ENCODE data around the gene FAM120A.

Gene FAM120A

DNA sequence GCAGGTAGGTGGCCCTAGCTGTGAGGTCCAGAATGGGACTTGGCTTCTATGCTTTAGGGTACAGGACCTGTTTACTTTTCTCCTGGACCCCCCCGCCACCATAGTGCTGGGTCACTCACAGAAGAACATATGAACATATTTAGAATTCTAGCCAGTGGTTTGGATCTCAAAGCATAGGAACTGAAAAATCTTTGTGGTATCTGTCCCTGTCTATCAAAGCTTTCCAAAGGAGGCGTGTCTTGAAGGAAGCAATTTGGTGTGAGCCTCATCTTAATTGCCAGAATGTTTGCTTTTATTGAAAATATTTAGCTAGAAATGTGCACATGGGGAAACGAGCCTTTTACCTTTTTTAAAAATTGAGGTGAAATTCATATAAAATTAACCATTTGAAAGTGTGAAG is 131.1 kb downstream of the FAM120A start:
- no peak for DNase-seq

DNA sequence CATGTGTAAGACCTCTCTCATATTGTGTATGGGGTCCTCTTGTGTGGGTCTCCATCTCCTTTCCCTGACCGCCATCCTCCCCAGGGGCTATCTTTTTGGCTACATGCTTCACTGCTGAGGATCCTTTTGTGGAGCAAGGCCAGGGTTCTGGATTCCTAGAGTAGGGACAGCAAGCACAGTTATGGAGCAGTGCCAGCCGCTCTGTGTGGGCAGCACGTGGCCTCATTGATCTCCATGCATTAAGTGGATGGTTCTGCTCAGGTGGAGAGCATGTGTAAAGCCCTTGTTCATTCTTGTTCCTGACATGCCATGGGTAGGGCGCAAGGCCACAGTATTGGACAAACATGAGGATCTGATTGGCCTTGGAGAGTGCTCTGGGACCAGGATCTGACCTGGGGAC is 133.8 kb downstream of the FAM120A start:
- no peak for DNase-seq

DNA sequence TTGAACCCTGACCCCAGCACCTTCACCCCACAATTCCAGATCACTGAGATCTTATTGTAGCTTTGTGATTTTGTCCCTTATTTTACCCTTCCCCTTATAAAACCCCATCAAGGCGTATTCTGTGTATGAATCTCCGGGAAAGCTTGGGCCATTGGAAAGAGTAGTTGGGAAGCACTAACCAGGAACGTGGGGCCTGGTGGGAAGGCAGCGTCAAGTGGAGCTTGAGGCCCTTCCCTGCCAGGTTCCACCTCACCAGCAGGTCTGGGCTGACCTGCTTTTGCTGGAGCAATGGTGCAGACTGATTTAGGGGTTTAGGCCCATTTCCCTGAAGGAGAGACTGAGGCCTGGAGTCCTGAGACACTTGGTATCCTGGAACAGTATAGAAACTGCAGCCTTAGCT is 134.2 kb downstream of the FAM120A start:
- DNase-seq = no peak

DNA sequence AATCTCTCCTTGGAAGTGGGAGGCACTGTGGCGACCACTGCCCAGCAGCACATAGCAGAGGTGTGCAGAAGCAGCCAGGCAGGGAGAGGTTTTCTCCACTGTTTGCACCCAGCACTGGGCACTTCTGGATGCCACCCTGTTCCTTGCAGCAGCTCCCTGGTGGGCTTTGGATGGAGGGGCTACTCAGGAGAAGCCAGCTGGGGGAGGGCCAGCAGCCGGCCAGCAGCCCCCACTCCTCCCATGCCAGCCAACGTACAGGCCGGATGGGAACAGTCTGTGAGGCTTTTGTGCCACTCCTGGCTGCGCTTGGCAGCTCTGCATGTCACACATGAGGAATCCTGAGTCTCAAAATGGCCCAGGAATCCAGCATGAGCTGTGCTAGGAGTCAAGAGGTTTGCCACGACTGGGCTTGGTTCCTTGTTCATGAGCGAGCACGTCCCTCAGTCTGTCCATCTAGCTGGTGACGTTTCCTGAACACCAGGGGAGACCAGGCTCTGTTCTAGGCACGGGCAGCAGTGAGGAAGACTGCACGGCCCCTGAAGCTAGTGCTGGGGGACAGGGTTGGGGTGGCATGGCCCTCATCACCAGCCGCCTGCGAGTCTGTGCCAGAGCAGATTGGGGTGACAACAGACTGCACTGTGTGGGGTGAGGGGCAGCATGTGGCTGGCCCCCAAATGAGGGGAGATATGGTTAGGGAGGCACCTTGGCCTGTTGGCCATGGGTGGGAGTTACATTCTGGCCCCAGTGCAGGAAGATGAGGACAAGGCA is 135.0 kb downstream of the FAM120A start:
- DNase-seq = no peak

DNA sequence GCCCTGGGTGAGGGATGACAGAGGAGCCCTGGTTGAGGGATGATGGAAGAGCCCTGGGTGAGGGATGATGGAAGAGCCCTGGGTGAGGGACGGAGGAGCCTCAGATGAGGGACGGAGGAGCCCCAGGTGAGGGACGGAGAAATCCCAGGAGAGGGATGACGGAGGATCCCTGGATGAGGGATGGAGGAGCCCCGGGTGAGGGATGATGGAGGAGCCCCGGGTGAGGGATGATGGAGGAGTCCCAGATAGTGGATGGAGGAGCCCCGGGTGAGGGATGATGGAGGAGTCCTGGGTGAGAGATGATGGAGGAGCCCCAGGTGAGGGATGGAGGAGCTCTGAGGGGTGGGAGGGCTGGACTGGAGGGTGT is 135.8 kb downstream of the FAM120A start:
- DNase-seq = no peak

DNA sequence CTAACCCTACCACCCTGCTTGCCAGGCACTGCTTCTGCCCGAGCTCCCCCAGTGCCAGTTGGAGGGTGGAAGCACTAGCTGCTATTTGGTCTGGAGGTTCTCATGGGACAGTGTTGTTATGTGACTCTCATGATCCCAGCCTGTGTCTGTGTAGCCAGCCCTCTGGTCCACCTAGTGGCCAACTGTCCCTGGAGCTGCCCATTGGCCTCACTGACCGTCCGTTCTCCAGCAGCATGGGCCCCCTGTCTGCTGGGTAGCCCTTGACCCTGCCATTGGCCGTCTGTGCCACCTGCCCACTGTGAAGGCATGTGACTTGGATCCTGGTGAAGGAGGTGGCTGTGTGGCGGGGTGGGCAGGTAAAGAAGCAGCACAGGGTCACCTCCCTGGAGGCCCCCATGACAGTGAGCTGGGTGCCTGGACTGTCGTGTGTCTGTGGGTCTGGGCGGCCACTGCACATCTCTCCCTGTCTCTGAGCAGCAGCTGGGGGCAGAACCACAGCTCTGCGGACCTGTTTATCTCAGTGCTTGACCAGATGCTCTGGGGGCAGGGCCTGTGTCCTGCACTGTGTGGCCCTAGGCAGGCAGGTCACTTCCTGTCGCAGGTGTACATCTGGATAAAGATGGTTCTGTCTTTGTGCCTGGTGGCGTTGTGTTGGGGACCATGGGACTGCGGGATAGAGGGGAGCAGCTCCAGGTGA is 136.3 kb downstream of the FAM120A start:
- no peak for DNase-seq

DNA sequence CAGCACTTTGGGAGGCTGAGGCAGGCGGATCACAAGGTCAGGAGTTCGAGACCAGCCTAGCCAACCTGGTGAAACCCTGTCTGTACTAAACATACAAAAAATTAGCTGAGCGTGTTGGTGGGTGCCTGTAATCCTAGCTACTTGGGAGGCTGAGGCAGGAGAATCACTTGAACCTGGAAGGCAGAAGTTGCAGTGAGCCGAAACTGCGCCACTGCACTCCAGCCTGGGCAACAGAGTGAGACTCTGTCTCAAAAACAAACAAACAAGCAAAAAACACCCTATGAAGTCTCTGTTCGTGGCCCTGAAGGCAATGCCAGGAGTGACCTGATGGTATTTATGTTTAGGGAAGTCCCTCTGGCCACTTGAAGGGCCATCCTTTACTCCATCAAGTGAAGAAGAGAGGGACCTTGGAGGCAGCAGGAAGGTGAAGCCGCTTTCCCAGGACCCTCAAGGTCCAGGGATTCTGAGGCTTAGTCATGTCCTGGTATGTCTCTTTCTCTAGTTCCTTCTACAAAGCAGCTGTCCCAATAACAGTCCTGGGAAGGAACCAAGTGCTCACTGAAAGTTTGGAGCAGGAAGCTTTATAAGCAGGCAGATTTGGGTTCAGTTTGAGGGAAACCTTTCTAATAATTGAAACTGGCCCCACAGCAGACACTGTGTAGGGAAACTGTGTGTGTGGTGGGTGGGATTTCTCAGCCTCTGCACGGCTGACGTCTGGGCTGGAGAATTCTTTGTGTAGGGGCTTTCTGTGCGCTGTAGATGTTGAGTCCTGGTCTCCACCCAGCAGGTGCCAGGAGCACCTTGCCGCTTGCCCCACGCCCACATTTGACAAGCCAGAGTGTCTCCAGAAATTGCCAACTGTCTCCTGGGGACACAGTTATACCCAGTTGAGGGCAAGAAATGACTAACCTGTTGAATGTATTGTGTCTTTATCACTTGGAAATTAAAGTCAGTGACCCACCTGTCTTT is 137.4 kb downstream of the FAM120A start:
- DNase-seq = no peak

DNA sequence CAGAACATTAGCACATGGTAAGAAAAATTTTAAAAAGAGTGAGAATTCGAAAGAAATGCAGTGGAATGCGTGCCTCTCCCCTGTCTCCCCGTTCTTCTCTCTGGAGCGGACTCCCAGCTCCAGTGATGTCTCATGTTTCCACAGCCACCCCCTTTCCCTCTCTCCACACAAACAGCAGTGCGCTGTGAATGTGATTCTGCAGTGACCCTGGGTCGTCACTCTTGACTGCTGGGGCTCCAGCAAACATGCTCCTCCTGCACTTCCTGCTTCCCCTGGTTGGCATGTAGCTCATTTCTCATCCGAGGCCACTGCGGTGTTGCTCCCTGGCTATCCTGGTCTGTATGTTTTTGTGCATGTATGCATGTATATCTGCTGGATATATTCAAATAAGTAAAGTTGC is 138.2 kb downstream of the FAM120A start:
- DNase-seq = no peak

DNA sequence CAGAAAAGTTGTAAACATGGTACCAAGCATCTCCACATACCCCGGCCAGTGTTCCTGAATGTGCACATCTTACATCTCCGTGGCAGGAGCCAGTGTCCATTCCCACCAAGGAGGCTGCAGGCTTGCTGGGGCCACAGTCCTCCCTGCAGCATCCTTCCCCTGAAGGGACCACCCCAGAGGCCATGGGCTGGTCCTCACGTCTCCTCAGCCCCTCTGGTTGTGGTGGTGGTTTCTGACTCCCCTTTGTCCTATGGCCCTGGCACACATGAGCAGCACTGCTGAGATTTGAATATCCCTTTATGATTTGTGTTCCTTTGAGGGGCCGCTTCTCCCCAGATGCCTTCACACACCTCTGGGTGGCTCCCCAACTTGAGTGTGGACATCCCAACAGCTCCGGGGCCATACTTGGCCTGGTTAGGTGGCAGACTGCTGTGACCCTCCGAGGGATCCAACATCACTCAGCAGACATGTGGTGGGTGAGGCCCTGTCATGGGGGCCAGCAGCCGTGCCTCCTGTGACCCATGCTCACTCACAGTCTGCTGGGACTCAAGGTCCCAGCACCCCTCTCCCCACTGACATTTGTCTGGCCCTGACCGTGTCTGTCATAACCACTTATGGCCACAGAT is 139.2 kb downstream of the FAM120A start:
- no peak for DNase-seq

DNA sequence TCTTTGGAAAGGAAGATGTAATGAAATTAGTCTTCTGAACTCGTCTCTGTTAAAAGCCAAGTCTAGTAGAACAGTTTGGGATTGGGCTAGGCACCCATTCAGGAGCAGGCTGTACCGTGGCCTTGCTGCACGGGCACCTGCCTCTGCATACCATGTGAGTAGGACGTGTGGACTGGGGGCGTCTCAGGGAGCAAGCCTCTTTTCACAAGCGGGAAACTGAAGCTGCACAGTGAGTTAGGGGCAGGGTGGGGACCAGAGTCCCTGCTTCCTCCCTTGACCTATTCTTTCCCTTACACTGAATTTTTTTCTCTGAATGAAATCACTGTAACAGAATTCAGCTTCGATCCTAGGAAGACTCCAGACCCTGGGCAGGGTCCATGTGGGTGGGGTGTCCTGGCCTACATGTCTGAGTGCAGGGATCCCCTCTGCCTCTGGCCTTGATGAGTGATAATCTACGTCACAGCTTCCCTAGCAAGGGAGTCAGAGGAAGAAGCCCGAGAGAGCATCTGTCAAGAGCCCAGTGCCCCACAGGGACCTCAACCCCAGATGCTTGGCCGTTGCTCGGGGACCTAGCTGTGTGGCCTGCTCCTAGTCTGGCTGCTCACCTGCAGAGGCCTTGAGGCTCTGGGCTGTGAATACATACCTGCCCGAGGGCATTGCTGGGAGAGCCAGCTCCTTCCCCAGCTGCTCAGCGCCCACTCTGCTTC is 140.0 kb downstream of the FAM120A start:
- DNase-seq = no peak

DNA sequence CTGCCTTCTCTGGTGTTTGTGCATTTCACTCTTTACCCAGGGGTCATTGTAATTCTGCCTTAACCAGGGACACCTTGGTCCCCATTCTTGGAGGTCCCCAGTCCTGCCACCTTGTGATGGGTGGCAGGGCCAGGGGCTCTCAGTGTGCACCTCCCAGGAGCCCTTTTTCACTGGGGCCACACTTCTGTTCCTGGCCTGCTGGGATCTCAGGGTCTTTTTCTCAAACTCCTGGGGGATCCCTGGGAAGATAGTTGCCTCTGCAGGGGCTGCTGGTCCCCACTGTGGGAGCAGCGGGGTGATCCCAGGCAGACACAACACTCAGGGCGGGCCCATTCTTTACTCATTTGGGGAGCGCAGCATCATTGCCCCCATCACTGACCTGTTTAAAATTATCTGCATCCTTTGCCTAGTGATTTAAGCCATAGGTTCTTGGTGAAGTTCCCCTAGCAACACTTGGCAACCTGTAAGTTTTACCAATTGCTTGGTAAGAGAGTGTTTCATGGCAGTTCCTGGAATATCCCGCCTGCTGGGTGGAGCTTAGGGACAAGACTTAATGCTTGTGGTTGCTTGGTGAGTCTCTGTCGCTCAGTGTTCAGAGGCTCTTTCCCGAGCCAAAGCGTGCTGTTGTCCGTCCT is 140.6 kb downstream of the FAM120A start:
- DNase-seq = no peak

DNA sequence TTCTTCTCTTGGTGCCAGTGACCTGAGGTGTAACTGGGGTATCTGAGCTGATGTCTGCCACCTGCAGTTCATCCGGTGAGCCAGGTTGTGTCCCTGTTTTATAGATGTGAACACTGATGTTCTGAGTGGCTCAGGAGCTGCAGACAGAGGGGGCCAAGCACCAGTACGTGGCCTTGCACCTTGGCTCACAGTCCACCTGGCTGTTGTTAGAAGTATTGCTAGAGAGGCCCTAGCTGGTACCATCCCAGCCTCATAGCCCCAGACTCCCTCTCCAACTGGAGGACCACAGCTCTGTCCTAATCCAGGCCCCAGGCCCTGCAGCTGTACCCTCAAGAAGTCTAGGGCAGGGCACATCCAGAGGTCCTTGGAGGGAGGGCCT is 141.1 kb downstream of the FAM120A start:
- DNase-seq = no peak

DNA sequence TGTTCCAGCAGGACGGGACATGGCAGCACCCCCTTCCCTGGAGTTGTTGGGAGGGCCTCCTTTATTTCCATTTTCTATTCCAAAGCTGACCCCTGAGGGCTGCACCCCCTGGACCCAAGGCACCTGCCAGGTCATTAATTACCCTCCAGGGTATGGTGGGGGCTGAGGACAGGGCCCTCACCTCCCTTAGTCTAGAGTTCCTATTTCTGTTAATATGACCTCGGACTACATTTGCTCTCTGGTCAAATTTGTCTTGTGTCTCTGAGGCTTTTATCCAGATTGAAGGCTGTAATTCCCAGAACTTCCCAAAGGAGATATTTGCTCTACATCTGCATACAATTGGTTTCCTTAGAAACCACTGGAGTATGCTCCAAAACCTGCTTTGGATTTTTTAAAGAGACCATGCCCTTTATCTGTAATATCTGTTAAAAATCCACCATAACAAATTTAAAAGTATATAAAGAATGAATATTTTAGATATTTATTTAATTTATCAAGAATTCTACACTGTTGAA is 141.7 kb downstream of the FAM120A start:
- no peak for DNase-seq

DNA sequence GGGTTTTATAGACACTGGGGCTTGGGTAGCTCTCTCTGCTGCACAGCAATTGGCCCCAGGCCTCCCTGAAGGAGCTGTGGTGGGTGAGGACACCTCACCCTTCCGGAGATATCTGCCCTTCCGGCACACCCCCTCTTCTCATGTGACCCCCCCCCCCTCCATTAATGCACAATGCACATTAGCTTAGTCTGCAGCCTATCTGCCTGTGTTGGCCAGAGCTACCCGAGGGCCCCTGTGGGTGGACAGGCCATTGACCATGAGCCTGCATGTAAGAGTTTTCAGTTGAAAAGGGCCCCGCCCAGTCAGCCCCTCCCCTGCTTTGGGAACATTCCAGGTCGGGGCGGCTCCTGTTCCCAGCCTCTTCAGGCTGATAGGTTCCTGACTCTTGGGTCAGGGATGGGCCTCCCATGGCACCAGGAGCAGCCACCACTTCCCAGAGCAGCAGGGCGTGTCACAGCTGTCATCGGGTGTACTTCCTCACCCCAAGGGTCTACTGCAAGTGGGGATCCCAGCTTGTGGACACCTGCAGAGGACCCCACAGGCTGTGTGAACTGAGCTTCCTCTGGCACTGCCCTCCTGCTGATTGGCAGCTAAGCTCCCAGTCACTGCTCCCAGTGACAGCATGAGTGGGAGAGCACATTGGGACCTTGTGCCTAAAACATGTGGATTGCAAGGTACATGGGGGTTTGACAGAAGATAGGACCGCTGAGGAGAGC is 142.7 kb downstream of the FAM120A start:
- no peak for DNase-seq

DNA sequence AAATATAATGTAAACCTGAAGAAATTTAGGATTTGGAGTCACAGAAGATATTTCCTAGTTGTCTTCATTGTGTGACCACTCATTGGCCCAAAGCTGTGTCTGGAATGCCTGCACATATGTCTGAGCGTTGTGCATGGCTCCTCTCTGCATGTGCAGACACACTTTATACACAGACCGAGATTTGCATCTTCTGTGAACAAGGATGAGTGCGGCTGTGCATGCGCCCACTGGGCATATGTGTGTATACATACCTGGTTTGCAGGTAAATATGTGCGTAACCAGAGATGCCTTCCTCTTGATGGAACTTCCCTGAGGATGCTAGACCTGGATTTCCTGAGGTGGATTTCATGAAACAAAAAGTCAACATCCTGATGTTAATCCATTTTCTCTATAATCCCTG is 144.0 kb downstream of the FAM120A start:
- no peak for DNase-seq

DNA sequence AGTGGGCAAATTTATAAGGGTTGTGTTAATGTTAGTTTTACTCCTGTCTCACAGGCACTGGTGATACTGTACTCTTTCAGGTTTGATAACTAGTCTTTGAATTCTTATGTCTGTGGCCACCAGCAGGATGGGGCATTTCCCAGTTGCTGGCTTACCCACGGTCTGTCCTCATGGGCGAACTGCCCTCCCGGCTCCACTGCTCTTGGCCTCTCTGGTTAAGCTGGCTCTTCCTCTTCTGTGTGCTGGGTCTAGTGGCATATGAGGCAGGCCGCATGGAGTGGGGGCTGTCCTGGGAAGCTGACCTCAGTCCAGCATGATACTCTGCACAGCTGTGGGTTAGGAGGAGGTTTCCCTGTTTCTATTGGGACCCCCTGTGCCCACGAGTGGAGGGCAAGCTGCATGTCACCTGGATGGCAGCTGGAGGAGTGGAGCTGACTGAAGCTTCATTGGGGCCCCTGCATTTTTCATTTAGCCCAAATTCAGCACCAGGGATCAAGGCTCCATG is 144.4 kb downstream of the FAM120A start:
- no peak for DNase-seq

DNA sequence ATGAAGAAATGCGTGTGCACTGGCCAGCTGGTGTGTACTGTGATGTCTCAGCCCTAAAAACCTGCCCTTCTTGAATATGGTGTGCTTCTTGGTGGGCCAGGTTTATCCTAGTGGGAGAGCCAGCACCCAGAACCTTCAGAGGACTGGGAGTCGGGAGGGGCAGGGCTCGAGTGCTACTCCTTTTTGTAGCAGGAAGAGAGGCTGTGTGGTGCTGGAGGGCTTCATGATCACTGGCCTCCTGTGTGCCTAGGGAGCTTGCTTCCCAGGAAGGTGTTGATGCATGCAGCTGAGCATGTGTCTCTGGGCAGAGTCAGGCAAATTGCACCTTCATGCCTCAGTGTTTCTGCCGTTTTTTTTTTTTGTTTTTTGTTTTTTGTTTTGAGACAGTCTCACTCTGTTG is 144.9 kb downstream of the FAM120A start:
- no peak for DNase-seq

DNA sequence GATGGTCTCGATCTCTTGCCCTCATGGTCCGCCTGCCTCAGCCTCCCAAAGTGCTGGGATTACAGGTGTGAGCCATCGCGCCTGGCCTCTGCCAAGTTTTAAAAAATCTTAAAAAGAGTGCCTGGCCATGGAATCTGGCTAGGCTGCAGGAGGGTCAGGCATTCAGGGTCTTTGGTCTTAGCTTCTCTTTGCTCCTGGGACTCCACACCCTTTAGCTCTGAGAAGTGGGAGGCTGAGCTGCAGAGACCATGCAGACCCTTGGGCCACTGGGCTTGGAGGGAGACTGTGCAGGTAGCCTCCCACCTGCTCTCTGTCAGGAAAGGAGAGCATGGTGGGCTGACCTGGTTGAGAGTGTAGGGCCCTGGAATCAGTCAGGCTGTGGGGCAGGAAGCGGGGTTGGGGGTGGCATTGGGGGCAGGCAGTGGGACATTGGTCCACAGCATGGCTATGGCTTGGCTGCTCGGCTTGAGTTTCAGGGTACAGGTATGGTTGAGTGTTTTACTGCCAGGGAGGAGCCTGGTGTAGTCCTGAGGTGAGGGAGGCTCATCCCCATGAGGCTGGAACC is 145.7 kb downstream of the FAM120A start:
- no peak for DNase-seq

DNA sequence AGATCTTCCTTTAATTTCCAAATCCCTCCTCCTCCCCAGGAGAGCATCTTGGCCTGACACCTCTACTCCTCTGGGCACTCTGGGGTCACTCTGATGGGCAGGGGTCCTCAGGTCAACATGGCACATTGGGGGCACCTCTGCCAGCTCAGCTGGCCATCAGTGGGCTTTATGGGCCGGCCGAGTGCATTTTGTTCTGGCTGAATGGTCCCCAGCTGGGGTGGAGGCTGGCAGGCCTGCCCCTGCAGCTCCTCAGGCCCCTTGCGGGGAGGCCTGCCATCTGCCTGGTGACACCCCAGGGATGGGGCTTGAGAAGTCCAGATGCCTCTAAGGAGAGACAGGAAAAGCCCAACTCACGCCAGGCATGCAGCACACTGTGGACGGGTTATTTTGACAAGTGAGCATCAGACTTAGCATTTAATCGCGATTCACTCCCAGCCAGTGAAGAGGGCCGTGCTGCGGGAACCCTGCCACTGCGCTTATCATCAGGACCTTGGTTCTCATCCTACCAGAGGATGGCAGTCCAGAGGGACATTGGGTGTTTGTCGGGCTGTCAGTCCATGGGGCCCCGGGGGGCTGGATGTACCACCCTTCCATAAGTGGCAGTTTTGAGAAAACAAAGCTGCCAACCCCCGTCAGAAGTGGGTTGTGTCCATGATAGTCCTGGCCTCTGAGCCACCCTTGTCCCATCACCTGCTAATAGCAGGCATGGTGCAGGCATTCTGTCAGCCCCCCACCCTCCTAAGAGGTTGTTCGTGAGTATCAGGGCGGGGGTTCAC is 146.6 kb downstream of the FAM120A start:
- DNase-seq = no peak
